22Rv1 (cell line): ENCODE measurements around the gene DOCK8.

ENCODE experiments used
- CTCF ChIP-seq: fragments of 450-650 bp; IDR thresholded peaks from 2 replicates; pipeline ENCODE4 v1.5.1; 2017; ENCODE audit warnings: mild to moderate bottlenecking
- ZFX ChIP-seq: fragments of 450-650 bp; IDR thresholded peaks from 2 replicates; pipeline ENCODE4 v1.6.1; 2017; ENCODE audit warnings: antibody characterized with exemption, borderline replicate concordance

GRCh38 chr9:389758-390157 is 175.1 kb downstream of the DOCK8 start:
- TF ChIP-seq CTCF (no peak), ZFX (no peak)
